Prostate gland (tissue), 2 donors: Measurements from ENCODE around the gene TBXA2R.

Experiments used
- POLR2A ChIP-seq: fragments of 450-650 bp; IDR thresholded peaks from one replicate; pipeline ENCODE4 v1.6.1; 2016; ENCODE audit warnings: antibody characterized with exemption, mild to moderate bottlenecking
- TF ChIP-seq, protein P1 (sequence below), 4 experiments: fragments of 200-600 bp in 2 of 4; fragments of 450-650 bp in 2 of 4; sonication (generic) in 2 of 4; IDR thresholded peaks; 1 replicate in 3 of 4; 2 replicates in 1 of 4; pipeline ENCODE4 v1.5.1; 2016 to 2019; ENCODE audit warnings: antibody characterized with exemption in 4 of 4, mild to moderate bottlenecking in 2 of 4, moderate library complexity in 2 of 4

DNA sequence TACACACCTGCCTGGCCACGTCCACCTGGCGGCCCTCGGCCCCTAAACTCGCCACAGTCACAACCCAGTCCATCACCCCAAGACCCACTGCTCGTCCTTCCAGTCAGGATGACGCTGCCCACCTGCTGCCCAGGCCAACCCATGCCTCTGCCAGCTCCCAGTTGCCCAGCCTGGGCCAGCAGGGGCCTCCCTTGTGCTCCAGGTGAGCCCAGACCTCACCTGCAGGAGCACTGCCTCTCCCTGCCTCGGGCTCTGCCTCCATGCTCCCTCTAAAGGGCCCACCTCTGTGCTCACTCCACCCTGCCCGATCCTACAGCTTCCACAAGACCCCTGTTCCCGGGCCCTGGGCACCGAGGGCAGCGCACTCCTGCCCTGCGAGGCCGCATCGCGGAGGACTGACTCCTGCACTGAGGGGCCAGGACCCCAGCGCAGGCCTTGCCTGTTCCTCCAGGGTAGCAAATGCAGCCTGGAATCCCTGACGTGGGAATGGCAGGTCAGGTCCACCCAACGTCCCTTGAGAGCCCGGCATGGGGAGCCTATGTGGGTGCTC, 27.9 kb upstream of the TBXA2R start:
- TF ChIP-seq, protein P1, sequence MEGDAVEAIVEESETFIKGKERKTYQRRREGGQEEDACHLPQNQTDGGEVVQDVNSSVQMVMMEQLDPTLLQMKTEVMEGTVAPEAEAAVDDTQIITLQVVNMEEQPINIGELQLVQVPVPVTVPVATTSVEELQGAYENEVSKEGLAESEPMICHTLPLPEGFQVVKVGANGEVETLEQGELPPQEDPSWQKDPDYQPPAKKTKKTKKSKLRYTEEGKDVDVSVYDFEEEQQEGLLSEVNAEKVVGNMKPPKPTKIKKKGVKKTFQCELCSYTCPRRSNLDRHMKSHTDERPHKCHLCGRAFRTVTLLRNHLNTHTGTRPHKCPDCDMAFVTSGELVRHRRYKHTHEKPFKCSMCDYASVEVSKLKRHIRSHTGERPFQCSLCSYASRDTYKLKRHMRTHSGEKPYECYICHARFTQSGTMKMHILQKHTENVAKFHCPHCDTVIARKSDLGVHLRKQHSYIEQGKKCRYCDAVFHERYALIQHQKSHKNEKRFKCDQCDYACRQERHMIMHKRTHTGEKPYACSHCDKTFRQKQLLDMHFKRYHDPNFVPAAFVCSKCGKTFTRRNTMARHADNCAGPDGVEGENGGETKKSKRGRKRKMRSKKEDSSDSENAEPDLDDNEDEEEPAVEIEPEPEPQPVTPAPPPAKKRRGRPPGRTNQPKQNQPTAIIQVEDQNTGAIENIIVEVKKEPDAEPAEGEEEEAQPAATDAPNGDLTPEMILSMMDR (IDR thresholded peaks at IDR 0.05), result no peak
- TF ChIP-seq POLR2A, result no peak
